SIG-M5 treated with dmso at 0.1 percent for 504 hours (cell line): ENCODE measurements around the gene C1orf105.
"Not testable (repeated sequence)": the region's sequence is repeated elsewhere in the genome, so short reads cannot be mapped to it uniquely, and the experiment has no call there.

Experiments used
- DNase-seq: peaks from one replicate; lab custom pipeline; 2025; ENCODE audit not compliant: unreplicated experiment; lab: John Stamatoyannopoulos, UW

C1orf105 gene

DNA sequence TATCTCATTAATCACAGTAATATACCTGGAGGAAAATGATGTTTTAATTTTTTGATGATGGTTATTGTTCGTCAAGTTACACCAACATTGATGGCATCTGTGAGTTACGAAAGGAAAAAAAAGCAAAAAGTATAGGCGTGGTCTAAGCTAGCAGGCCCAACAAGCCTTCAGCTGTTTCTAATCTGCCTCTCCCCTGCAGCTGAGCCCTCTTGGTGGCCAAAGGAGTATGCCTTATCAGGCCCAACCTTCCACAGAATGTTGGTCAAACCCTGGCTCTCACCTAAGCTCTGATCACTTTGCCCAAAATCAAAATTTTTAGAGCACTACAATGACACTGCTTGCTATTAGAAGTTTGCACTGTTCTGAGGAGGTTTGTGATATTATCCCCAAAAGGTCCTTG, 4.9 kb downstream of the C1orf105 start:
- DNase-seq, result no peak

DNA sequence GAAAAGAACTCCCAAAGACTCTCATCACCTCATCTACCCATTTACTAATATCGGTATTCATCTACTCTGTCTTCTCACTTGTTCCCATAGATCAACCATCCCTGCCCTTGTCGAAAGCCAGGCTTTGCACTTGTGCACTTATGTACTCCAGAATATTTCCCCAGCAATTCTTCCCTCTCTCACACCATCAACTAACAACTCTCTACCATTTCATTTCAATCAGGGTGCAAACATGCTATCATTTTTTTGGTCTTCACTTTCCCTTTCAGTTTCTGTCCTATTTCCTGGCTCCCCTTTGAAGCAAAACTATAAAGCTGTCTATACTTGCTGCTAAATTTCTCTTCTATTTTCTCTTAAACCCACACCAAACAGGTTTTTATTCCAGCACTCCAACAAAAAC, 6.7 kb downstream of the C1orf105 start:
- DNase-seq, result no peak

DNA sequence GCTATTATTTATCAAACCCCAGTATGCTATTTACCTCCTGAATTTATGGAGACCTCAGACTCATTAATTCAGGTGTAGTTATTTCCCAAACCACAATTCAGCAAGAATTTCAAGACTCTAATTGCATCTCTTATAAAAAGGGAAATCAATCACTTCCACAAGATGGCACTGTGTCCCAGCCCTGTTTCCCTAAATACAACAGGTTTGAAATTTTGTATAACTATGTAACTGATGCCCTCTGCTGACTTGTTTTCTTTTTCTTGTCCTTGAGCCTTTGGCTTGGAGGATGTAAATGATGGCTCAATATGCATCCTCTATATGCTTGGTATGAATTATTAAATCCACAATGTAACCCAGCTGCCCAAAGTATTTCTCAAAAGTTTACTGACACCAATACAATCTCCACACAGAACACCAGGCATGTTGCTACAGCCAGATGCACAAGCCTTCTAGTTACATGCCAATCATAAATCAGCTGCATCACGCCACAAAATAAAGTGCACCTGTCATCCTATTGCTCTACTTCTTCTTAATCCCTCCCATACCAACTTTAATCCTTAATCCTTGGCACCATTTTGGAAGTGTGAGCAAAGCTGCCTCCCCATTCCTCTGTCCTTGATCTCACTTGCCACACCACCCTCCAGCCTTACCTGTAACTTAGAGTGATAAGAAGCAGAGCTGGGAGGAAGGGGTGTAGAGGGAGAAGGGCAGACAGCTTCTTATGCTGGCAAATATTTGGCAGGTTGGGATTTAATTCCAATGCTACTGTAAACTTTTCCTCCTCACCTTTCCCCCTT, 9.0 kb downstream of the C1orf105 start:
- DNase-seq, result peak; percentile 83

- DNase-seq, result no peak
Measured at GRCh38 chr1:172430128-172430454, 9.6 kb downstream of the C1orf105 start.

GRCh38 chr1:172431204-172431603, 10.7 kb downstream of the C1orf105 start:
- no peak for DNase-seq

DNA sequence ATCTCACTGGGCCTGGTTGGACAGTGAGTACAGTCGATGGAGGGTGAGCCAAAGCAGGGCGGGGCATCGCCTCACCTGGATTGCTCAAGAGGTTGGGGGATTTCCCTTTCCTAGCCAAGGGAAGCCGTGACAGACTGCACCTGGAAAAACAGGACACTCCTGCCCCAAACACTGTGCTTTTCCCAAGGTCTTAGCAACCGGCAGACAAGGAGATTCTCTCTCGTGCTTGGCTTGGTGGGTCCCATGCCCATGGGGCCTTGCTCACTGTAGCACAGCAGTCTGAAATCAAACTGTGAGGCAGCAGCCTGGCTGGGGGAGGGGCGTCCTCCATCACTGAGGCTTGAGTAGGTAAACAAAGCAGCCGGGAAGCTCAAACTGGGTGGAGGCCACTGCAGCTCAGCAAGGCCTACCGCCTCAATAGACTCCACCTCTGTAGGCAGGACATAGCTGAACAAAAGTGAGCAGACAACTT, 11.3 kb downstream of the C1orf105 start:
- no peak for DNase-seq

- DNase-seq, result not testable (repeated sequence)
Measured at GRCh38 chr1:172437183-172437582, 16.7 kb downstream of the C1orf105 start.

- no peak for DNase-seq
Measured at GRCh38 chr1:172442404-172442803, 21.9 kb downstream of the C1orf105 start.

GRCh38 chr1:172442843-172443565, 22.5 kb downstream of the C1orf105 start:
- DNase-seq, result no peak

DNA sequence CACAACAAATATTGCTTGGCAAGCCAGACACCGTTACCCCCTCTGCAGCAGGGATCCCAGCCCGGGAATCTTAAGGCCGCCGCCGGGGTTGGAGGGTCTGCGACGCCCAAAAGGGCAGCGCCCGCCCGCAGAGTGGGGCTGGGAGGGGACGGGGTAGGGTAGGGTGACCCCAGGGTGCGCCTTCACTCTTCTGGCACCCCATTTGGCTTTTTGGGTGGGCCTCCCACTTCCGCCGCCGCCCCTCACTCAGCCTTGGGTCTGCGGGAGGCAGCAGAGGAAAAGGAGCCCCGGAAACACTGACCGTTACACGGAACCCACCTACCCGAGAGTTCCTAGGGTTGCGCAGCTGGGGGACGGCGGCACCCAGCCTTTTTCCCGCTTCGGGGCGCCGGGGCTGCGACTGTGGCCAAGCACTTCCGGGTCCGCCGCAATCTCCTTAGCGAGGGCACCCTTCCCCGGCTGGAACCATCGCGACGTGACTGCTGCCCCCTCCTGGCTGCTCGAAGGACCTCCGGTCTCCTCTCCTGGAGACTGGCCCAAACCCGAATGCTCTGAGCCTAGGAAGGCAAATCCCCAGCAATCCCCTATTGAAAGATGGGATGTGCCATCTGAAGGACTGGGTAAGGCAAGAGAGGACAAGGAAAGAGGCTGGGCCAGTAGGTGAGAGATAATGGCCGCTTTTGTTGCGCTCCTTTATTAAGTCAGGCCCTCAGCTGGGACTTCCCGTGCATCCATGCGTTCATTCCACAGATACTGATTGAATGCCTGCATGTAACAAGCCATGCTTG, 23.4 kb downstream of the C1orf105 start, which contains the start of gene PIGC:
TSS of gene PIGC (minus strand) at position 404 of the 788 bp plus-strand sequence. CDS start 1,447 bp downstream, outside the sequence.
- DNase-seq, result peak; percentile 97

GRCh38 chr1:172446547-172446946, 26.1 kb downstream of the C1orf105 start:
- no peak for DNase-seq

- DNase-seq, result peak; percentile 88
Measured at GRCh38 chr1:172447641-172448040, 27.2 kb downstream of the C1orf105 start.

DNA sequence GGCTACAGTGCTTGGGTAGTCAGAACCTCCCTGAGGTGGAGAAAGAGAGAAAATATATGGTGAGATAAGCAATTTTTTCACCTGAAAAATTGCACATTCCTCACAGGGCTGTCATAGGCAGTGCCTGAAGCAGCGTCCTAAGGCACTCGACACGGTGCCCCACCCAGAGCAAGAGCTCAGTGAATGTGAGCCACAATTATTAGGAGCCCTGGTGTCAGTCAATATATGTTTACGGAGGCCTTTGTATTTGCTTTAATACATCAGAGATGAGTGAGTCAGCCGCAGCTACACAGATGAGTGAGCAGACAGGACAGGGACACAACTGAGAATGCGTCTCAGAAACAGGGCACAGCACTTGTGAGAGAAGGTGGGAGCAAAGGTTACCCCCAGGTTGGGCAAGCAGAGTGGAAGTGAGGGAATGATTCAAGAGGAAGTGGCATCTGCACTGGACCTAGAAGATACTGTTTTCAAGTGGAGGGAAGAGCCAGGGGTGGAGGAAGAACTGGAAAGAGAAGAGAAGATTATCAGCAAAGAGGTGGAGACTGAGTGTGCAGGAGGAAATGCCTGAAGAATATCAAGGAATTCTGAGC, 28.6 kb downstream of the C1orf105 start:
- peak; percentile 67 for DNase-seq

- DNase-seq, result peak; percentile 89
Measured at GRCh38 chr1:172449585-172450523, 29.4 kb downstream of the C1orf105 start.

- no peak for DNase-seq
Measured at GRCh38 chr1:172450524-172450885, 30.0 kb downstream of the C1orf105 start.

DNA sequence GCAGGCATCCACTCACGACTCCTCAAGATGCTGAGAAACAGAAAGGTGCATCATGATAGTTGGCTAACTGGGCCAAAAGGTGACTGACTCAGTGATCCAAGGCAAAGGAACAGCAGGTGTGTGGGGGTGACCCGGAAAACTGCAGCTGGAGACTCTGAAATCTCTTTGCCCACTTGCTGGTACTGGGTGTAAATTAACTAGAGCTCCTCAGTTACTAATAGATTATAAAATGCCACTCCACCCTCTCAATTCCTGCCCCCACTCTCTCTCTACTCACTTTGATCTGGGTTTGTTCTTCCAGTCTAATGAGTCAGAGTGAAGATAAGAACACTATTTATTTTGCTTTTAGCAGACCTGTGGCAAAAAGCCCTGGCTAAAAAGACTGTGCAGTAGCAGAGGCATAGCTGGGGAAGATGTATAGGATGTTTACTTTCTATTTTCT, 30.5 kb downstream of the C1orf105 start:
- DNase-seq, result no peak

GRCh38 chr1:172452536-172453152, 32.2 kb downstream of the C1orf105 start:
- DNase-seq, result no peak

GRCh38 chr1:172453153-172453545, 32.7 kb downstream of the C1orf105 start:
- DNase-seq, result no peak

DNA sequence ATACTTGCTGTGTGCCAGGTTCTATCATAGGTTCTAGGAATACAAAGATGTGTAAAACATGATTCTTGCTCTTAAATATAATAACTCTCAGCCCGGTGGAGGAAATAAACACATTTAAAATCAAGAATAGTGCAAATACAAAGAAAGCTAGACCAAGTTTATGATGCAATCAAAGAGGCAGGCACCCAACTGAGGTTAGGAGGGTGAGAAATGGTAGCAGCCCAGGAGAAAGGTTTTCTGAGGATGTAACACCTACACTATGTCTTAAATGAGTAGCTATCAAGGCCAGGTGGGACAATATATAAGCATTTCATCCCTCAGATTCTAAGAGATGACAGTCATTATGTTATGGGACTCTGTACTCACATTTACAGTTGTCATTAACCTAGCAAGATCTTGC, 33.1 kb downstream of the C1orf105 start:
- no peak for DNase-seq

- no peak for DNase-seq
Measured at GRCh38 chr1:172455451-172455850, 35.0 kb downstream of the C1orf105 start.
